MM.1S (cell line): ENCODE data around the gene SAMSN1.
"Not testable (repeated sequence)": the region's sequence is repeated elsewhere in the genome, so short reads cannot be mapped to it uniquely, and the experiment has no call there.

ENCODE experiments used
- DNase-seq: peaks from one replicate; pipeline ENCODE4 v3.0.0-alpha.2; 2015
- H2AFZ ChIP-seq: fragments of 300-600 bp; sonication (generic); 2 replicates; pipeline ENCODE4 v1.6.0; 2016; ENCODE audit warnings: antibody characterized with exemption, low read length
- H3F3A ChIP-seq: fragments of 300-600 bp; sonication (generic); 2 replicates; pipeline ENCODE4 v1.6.1; 2016; ENCODE audit warnings: mild to moderate bottlenecking, antibody characterized with exemption, low read length, moderate library complexity, mixed read lengths; ENCODE audit not compliant: insufficient read depth
- H3K27ac ChIP-seq: fragments of 300-600 bp; sonication (generic); 2 replicates; pipeline ENCODE4 v1.5.1; 2016; ENCODE audit warnings: mild to moderate bottlenecking, low read length
- H3K27me3 ChIP-seq: fragments of 300-600 bp; sonication (generic); replicated peaks from 2 replicates; pipeline ENCODE4 v1.6.0; 2016; ENCODE audit warnings: low read length; ENCODE audit not compliant: insufficient read depth
- H3K36me3 ChIP-seq: fragments of 300-600 bp; sonication (generic); replicated peaks from 2 replicates; pipeline ENCODE4 v1.6.1; 2016; ENCODE audit warnings: mild to moderate bottlenecking, low read length, mixed read lengths; ENCODE audit not compliant: insufficient read depth
- H3K4me1 ChIP-seq: fragments of 300-600 bp; sonication (generic); 2 replicates; pipeline ENCODE4 v1.6.1; 2016; ENCODE audit warnings: low read length, mixed read lengths
- H3K4me2 ChIP-seq: fragments of 300-600 bp; sonication (generic); 2 replicates; pipeline ENCODE4 v1.6.0; 2016; ENCODE audit warnings: low read depth, low read length
- H3K4me3 ChIP-seq: fragments of 300-600 bp; sonication (generic); 2 replicates; pipeline ENCODE4 v1.5.1; 2016; ENCODE audit warnings: low read length, mixed read lengths
- H3K79me2 ChIP-seq: fragments of 300-600 bp; sonication (generic); 2 replicates; pipeline ENCODE4 v1.6.1; 2016; ENCODE audit warnings: mixed run types, low read length, mixed read lengths
- H3K9ac ChIP-seq: fragments of 300-600 bp; sonication (generic); 2 replicates; pipeline ENCODE4 v1.6.1; 2016; ENCODE audit warnings: low read length, mixed read lengths
- H3K9me2 ChIP-seq: fragments of 300-600 bp; sonication (generic); replicated peaks from 2 replicates; pipeline ENCODE4 v1.6.1; 2016; ENCODE audit warnings: mild to moderate bottlenecking, low read length, mixed read lengths; ENCODE audit not compliant: insufficient read depth
- H3K9me3 ChIP-seq: fragments of 300-600 bp; sonication (generic); replicated peaks from 2 replicates; pipeline ENCODE4 v1.6.1; 2016; ENCODE audit warnings: mild to moderate bottlenecking, low read length, mixed read lengths; ENCODE audit not compliant: insufficient read depth
- H4K20me1 ChIP-seq: fragments of 300-600 bp; sonication (generic); 2 replicates; pipeline ENCODE4 v1.6.1; 2016; ENCODE audit warnings: mild to moderate bottlenecking, low read length, moderate library complexity, mixed read lengths; ENCODE audit not compliant: insufficient read depth
- CTCF ChIP-seq: fragments of 300-600 bp; sonication (generic); IDR thresholded peaks from 2 replicates; pipeline ENCODE4 v1.5.1; 2016; ENCODE audit warnings: antibody characterized with exemption, low read length, mixed read lengths
- EZH2 ChIP-seq: fragments of 300-600 bp; sonication (generic); optimal IDR thresholded peaks from 2 replicates; pipeline ENCODE3; 2017; ENCODE audit warnings: low read depth, mild to moderate bottlenecking, antibody characterized with exemption, low read length, mixed read lengths
- EZH2phosphoT487 ChIP-seq: fragments of 300-600 bp; sonication (generic); IDR thresholded peaks from 2 replicates; pipeline ENCODE4 v1.6.1; 2018; ENCODE audit warnings: antibody characterized with exemption, low read length

The SAMSN1 gene

GRCh38 chr21:14495075-14495474, 51.0 kb downstream of the SAMSN1 start:
- H3K79me2 ChIP-seq: no peaks in the 10 kb centered on the region
- H2AFZ ChIP-seq: no peak overlapping the region
- H3K9me2 ChIP-seq: no peaks in the 10 kb centered on the region
- H3K9ac ChIP-seq: no peak overlapping the region
- H3K4me3 ChIP-seq: no peak overlapping the region
- H3K36me3 ChIP-seq: no peaks in the 10 kb centered on the region
- no peak overlapping the region for H3K4me2 ChIP-seq
- no peak for DNase-seq
- H3K9me3 ChIP-seq: no peaks in the 10 kb centered on the region
- H3K27me3 ChIP-seq: no peaks in the 10 kb centered on the region
- no peaks in the 10 kb centered on the region for H3K4me1 ChIP-seq
- TF ChIP-seq EZH2phosphoT487 (no peak), CTCF (no peak), EZH2 (no peak)
- H3K27ac ChIP-seq: no peak overlapping the region
- H3F3A ChIP-seq: no peaks in the 10 kb centered on the region
- H4K20me1 ChIP-seq: no peaks in the 10 kb centered on the region

GRCh38 chr21:14494181-14494580, 51.9 kb downstream of the SAMSN1 start:
- not testable (repeated sequence) for H3K4me3 ChIP-seq, H3K9me3 ChIP-seq, H3K4me1 ChIP-seq, H3K27ac ChIP-seq, H3F3A ChIP-seq, H3K9ac ChIP-seq, H4K20me1 ChIP-seq, H3K36me3 ChIP-seq, H3K27me3 ChIP-seq, H3K79me2 ChIP-seq, H3K4me2 ChIP-seq, H3K9me2 ChIP-seq, H2AFZ ChIP-seq, DNase-seq

- Histone ChIP-seq H3K9me2 (no peaks in the 10 kb centered on the region), H3K4me2 (no peak overlapping the region), H3K4me1 (no peaks in the 10 kb centered on the region), H3K4me3 (no peak overlapping the region), H3K79me2 (no peaks in the 10 kb centered on the region), H3K36me3 (no peaks in the 10 kb centered on the region), H2AFZ (no peak overlapping the region), H3K27me3 (no peaks in the 10 kb centered on the region), H3K27ac (no peak overlapping the region), H3K9me3 (no peaks in the 10 kb centered on the region), H4K20me1 (no peaks in the 10 kb centered on the region), H3K9ac (no peak overlapping the region), H3F3A (no peaks in the 10 kb centered on the region)
- DNase-seq: no peak
- TF ChIP-seq EZH2: no peak
- TF ChIP-seq CTCF: no peak
- TF ChIP-seq EZH2phosphoT487: no peak
Measured at GRCh38 chr21:14493731-14494130, 52.4 kb downstream of the SAMSN1 start.

- Histone ChIP-seq H3K4me3 (no peak overlapping the region), H3F3A (no peaks in the 10 kb centered on the region), H3K27ac (no peak overlapping the region), H2AFZ (no peak overlapping the region), H3K36me3 (no peaks in the 10 kb centered on the region), H3K9me2 (no peaks in the 10 kb centered on the region), H3K9ac (no peak overlapping the region), H3K27me3 (no peaks in the 10 kb centered on the region), H3K4me1 (no peaks in the 10 kb centered on the region), H3K9me3 (no peaks in the 10 kb centered on the region), H3K79me2 (no peaks in the 10 kb centered on the region), H3K4me2 (no peak overlapping the region), H4K20me1 (no peaks in the 10 kb centered on the region)
- TF ChIP-seq EZH2phosphoT487 (no peak), EZH2 (no peak), CTCF (no peak)
- DNase-seq: no peak
Measured at GRCh38 chr21:14492931-14493330, 53.2 kb downstream of the SAMSN1 start.
